NCI-H748 (cell line): ENCODE data around the gene FREY1.
A peak's percentile ranks its signal among the peaks of the same experiment; 100 is the strongest.

Experiments
- DNase-seq: peaks from one replicate; lab custom pipeline; 2025; ENCODE audit not compliant: unreplicated experiment; lab: John Stamatoyannopoulos, UW

FREY1 gene

GRCh38 chr11:45896422-45896984, 10.6 kb downstream of the FREY1 start:
- DNase-seq: peak; percentile 88

- DNase-seq: no peak
These were observed 11.4 kb downstream of the FREY1 start for GRCh38 chr11:45895553-45896259.

- DNase-seq: no peak
These were observed 12.4 kb downstream of the FREY1 start for GRCh38 chr11:45894555-45895247.

DNA sequence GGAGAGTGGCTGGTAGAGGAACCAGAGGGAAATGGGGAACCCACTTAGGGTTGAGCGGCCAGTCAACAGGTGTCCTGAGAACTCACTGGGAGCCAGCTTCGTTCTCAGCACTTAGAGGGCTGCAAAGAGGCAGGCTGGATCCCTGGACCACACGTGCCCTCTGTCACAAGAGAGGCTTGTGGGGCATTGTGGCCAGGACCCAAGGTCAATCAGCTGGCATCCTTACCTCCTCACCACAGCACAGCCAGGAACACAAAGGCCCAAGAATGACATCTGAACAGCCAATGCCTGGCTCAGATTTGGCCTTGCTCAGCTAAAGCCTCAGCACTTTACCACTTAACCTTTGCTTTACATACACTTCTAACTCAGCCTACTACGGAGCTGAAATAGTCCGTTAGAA, 14.2 kb downstream of the FREY1 start:
- no peak for DNase-seq

- no peak for DNase-seq
These were observed 16.1 kb downstream of the FREY1 start for GRCh38 chr11:45890886-45891550.

- no peak for DNase-seq
These were observed 17.1 kb downstream of the FREY1 start for GRCh38 chr11:45889966-45890365.

DNA sequence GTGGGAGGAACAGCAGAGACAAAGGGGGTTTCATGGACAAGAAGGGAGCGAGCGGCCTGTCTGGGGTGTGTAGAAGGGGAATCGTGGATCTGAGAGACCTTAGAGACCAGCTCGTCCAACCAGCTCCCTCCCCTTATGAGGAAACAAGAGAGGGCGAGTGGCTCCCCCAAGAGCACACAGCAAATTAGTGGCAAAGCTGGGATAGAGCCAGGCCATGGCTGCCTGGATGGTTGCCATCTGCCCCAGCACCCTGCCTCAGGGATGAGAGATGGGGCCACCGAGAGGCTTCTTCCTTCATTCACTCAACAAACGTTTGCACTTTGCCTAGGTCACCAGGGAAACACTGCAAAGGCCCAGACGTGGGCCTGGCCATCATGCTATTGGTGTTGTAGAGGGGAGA, 17.5 kb downstream of the FREY1 start:
- no peak for DNase-seq

DNA sequence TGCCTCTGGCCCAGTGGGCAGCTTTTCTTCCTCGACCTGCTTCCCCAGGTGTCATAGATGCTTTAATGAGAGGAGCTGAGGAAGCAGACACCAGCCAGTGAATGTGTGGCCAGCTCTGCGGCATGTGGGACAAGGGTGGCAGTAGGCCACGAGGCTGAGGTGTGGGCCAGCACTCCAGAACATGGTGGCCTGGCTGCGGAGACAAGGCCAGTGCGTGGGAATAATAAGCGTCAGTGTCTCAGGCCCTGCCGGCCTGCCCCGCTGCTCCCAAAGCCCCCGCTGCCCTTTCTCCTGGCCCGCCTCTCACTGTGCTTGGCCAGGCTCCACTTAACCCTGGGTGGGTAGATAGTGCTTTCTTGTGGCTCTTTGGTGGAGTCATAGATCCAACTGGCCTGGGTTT, 19.5 kb downstream of the FREY1 start:
- no peak for DNase-seq

DNA sequence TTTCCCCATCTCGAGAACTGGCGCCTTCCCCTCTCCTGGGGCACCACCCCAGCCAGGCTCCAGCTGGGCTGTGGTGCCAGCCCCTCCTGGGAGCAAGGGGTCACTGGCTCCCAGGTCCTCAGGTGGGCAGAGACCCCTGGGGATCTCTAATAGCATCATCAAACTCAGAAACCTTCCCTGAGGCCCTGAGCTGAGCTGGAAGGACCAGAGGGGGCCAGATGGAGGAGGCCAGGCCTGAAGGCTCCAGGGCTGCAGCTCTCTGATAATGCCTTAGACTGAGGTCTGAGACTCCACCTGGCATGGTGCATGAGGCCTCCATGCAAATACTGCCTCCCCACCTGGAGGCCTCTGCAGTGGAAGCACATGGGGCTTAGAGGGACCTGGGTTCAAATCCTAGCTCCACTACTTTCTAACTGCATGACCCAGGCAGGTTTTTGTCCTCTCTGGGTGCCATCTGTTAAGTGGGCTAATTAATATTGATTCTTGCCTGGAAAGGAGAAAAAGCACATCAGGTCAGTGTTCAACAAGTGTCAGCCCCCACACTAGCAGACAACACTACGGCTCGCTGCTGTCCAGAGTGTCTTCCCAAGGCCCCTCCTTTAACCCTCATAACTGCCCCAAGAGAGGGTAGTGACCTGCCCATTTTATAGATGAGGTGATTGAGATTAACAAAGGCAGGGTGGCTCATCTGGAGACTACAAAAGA, 20.1 kb downstream of the FREY1 start:
- DNase-seq: no peak

DNA sequence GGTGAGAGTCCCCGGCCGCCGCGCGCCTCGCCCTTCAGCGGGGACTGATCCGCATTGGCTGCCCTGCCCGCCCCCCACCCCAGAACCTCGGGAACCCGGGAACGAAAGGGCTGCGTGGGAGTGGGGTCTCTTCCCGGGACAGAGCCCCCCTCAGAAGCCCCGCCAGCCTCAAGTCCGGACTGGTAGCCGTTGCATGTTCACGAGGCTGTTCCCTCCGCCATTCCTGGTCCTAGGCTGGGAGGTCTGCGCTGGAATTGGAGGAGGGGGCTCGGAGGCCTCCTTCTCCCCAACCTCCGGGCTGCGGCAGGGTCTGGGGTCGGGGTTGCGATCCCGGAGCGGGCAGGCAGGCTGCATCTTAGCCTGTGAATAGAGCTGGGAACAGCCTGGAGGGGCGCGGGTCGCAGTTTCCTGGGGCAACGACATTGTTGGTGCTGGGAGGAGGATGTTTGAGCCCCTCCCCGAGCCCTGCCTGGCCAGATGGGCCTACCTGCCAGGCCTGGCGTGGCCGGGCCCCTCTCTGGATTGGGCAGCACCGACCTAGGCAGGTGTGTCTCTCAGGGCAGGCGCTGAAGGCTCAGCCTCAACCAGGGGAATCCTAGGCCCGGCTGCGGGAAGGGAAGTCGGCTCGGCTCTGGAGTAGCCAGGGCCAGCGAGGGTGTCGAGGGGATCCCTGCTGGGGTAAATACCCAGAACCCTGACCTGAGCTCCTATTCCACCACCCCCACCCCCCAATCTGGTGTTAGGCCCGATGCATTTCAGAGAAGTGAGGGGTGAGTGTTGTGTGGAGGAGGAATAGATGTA, 20.9 kb downstream of the FREY1 start:
- peak; percentile 71 for DNase-seq

DNA sequence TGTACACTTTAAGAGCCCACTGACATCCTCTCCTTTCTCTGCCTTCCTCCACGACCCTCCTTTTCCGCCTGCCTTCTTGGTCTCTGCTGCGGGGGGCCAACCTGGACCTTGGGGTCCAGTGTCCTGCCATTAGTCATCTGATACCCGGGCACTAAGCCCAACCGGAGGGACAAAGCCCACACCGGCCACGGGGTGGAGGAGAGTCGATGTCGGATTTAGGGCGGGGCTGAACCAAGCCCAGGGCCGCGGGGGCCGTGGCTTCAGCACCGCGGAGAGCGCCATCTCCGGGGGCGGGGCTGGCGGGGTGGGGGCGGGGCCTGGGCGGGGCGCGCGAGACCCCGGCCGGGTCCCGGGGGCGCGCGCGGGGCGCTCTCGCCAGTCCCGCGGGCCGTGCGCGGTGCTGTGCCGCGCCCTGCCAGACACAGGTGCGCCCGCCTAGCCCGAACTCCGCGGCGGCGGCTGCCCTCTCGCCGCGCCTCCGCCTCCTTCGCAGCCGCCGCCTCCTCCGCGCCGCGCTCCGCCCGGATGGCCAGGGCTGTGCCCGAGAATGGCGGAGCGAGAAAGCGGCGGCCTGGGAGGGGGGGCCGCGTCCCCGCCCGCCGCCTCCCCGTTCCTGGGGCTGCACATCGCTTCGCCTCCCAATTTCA, 21.7 kb downstream of the FREY1 start, which contains the start of gene MAPK8IP1:
TSS of gene MAPK8IP1 (plus strand) at position 378 of the 647 bp plus-strand sequence. CDS start at position 548, 170 bp downstream.
- DNase-seq: peak; percentile 88

DNA sequence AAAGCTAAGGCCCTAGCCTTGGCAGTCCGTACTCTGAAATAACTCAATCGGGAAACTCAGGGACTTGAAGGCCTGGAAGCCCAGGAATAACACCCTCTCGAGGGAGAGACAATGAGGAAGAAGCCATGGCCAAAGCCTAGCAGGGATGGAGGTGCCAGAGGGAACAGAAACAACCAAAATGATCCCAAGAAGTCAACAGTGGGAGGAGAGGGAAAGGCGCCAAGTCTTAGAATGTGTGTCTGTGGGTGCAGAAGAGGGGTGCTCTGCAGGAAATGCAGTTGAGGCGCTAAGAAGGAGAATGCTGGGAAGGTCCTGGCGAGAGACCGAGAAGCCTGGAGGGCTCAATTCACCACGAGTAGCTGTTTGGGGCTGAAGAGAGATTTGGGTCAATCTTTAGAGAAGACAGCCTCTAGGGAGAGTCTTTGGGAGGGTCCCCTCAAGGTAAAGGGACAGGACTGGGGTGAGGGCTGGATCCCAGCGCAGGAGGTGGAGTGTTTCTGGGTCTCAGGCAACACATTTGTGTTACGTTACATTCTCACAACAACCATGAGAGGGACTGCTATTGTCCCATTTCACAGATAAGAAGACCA, 22.4 kb downstream of the FREY1 start:
- no peak for DNase-seq

GRCh38 chr11:45881708-45882368, 25.2 kb downstream of the FREY1 start:
- DNase-seq: no peak

- DNase-seq: no peak
These were observed 26.1 kb downstream of the FREY1 start for GRCh38 chr11:45880772-45881570.

- no peak for DNase-seq
These were observed 27.0 kb downstream of the FREY1 start for GRCh38 chr11:45879803-45880686.

- DNase-seq: no peak
These were observed 29.2 kb downstream of the FREY1 start for GRCh38 chr11:45877845-45878244.

DNA sequence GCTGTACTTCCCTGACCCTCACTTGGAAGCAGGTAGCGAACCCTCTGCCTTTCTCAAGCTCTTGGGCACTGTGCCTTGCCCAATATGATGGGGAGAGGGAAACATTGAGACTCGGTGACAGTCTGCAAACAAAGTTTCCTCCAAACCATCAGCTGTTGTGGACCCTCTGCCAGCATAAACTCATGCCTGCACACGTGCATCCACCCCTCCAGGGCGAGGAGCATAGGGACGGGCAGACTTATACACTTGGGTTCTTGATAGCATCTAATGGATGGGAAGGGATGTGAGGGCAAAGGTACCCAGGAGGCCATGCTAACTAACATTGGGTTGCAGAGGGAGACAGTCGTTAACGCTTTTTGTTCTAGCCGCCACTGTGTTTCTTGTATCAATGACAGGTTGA, 29.9 kb downstream of the FREY1 start:
- DNase-seq: no peak
